ENCODE measurements around the gene DLG2.
"Not testable (repeated sequence)": the region's sequence is repeated elsewhere in the genome, so short reads cannot be mapped to it uniquely, and the experiment has no call there.

DLG2 gene

DNA sequence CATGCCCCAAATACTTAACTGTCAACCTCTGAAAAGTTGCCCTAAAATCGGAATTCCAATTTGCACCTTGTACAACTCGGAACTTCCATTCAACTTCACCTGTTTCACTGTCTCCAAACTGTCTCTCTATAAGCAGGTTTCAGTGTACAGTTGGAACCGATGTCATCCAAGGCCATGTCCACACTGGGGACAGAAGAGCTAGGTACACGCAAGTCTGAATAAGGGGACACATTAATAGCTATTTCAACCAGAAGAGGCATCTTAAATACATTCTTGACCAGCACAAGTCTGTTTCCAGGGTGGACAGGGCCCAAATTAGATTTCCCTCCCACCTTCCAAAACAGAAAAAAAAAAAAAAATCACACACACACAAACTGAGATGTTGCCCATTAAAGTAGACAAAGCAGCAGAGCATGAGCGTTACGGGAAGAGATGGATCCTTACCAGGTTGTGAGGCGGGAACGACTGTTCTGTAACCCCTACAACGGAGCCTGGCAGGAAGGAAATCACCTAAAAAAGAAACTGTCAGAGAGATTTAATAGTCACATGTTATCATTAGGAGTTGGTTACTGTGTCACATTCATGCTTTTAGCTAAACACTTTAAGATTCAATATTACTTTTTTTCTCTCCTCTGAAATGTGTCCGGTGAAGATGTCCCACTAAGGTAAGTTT is 36.1 kb upstream of the DLG2 start:
- Histone ChIP-seq H3K27ac (ENCODE audit: low read depth in 2 of 2, low read length in 2 of 2) (peak overlapping the region; percentile 97 to 98), H3K27me3 (ENCODE audit: control insufficient read depth in 2 of 2, insufficient read depth in 2 of 2, low read length in 2 of 2) (no peaks in the 10 kb centered on the region), H3K9me3 (ENCODE audit: control insufficient read depth in 2 of 2, low read length in 2 of 2) (no peaks in the 10 kb centered on the region), H3K9ac (ENCODE audit: low read depth in 1 of 2, low read length in 2 of 2) (peak overlapping the region; percentile 88 to 98), H3K4me1 (ENCODE audit: control insufficient read depth in 2 of 2, insufficient read depth in 2 of 2, low read length in 2 of 2) (peaks cover 14 to 27% of the 10 kb centered on the region in 2 donors), H3K36me3 (ENCODE audit: control insufficient read depth in 2 of 2, insufficient read depth in 2 of 2, low read length in 2 of 2) (peaks cover 9 to 17% of the 10 kb centered on the region in 2 donors), H3K4me3 (ENCODE audit: low read length in 2 of 2) (peak overlapping the region; percentile 96 to 100)

DNA sequence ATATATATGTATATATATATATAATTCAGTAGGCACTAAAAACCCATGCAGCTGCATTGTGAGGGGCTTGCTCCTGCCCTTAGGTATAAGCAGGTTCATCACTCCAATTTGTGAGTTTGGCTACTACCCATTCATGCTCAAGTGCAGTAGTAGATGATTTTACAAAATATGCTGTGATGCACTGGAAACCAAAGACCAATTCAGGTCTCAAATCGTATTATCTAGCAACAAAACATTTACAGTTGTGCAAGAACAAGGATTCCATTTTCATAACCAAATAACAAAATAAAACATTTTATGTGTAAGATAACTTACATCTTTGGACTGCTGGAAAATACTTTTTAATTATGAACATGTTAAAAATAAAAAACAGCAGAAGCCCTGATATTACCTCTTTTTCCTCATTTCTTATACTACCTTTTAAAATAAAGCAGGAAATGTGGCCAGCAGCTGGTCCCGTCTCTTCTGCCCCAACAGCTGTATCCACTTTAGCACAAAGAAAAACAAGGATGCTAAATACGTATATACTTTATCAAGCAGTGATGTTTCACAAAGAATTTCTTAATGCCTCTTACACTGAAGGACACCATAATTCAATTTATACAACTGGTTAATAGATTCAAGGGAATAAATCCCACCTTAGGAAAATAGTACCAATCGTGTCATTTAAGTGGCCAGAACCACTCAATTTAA is 35.0 kb upstream of the DLG2 start:
- Histone ChIP-seq H3K9me3 (ENCODE audit: control insufficient read depth in 2 of 2, low read length in 2 of 2) (no peaks in the 10 kb centered on the region), H3K27ac (ENCODE audit: low read depth in 2 of 2, low read length in 2 of 2) (no peak overlapping the region), H3K27me3 (ENCODE audit: control insufficient read depth in 2 of 2, insufficient read depth in 2 of 2, low read length in 2 of 2) (no peaks in the 10 kb centered on the region), H3K4me3 (ENCODE audit: low read length in 2 of 2) (peak overlapping the region in 1 of 2 donors; percentile 96), H3K9ac (ENCODE audit: low read depth in 1 of 2, low read length in 2 of 2) (peak overlapping the region in 1 of 2 donors; percentile 34), H3K36me3 (ENCODE audit: control insufficient read depth in 2 of 2, insufficient read depth in 2 of 2, low read length in 2 of 2) (peaks cover 12 to 25% of the 10 kb centered on the region in 2 donors), H3K4me1 (ENCODE audit: control insufficient read depth in 2 of 2, insufficient read depth in 2 of 2, low read length in 2 of 2) (peaks cover 14 to 27% of the 10 kb centered on the region in 2 donors)

DNA sequence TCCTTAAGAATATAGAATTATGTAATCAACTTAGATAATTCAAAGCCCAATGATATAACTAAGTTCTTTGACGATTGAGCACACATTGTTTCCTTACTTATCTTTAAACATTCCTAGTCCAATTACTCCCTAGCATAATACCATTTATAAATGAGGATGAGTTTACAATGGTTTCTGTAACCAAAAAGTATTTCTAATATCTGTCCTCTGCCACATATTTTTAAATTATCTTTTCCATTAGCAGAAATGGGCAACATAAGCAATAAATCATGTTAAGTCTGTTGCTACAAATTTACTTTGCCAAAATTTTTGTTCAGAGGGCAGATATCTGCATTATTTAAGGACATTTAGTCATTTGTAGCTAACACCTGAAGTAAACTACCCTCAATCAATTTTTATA is 31.0 kb upstream of the DLG2 start:
- Histone ChIP-seq H3K36me3 (ENCODE audit: control insufficient read depth in 2 of 2, insufficient read depth in 2 of 2, low read length in 2 of 2) (peaks cover 23 to 46% of the 10 kb centered on the region in 2 donors), H3K4me1 (ENCODE audit: control insufficient read depth in 2 of 2, insufficient read depth in 2 of 2, low read length in 2 of 2) (peaks cover 10 to 16% of the 10 kb centered on the region in 2 donors), H3K27me3 (ENCODE audit: control insufficient read depth in 2 of 2, insufficient read depth in 2 of 2, low read length in 2 of 2) (no peaks in the 10 kb centered on the region), H3K9me3 (ENCODE audit: control insufficient read depth in 2 of 2, low read length in 2 of 2) (no peaks in the 10 kb centered on the region), H3K27ac (ENCODE audit: low read depth in 2 of 2, low read length in 2 of 2) (no peak overlapping the region), H3K4me3 (ENCODE audit: low read length in 2 of 2) (no peak overlapping the region), H3K9ac (ENCODE audit: low read depth in 1 of 2, low read length in 2 of 2) (no peak overlapping the region)

DNA sequence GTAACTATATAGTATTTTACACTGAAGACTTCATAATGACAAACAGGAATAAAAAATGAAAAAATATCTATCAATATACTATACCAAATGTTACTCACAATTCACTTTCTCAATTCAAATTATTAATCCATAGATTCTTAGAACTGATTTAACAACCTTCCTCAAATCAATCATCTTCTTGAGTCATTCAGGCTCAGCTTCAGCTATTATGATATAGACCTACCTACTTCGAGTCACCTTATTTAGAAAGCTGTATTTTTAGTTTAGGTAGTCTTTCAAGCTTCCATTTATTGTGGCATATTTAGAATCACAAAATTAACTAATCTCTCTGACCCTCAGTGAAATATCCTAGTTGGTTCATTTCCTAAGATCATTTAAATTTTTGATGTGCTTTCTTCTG is 29.6 kb upstream of the DLG2 start:
- Histone ChIP-seq H3K9me3 (ENCODE audit: control insufficient read depth in 2 of 2, low read length in 2 of 2) (no peaks in the 10 kb centered on the region), H3K4me1 (ENCODE audit: control insufficient read depth in 2 of 2, insufficient read depth in 2 of 2, low read length in 2 of 2) (peaks cover 4 to 5% of the 10 kb centered on the region in 2 donors), H3K9ac (ENCODE audit: low read depth in 1 of 2, low read length in 2 of 2) (no peak overlapping the region), H3K27me3 (ENCODE audit: control insufficient read depth in 2 of 2, insufficient read depth in 2 of 2, low read length in 2 of 2) (no peaks in the 10 kb centered on the region), H3K36me3 (ENCODE audit: control insufficient read depth in 2 of 2, insufficient read depth in 2 of 2, low read length in 2 of 2) (peaks cover 23 to 46% of the 10 kb centered on the region in 2 donors), H3K27ac (ENCODE audit: low read depth in 2 of 2, low read length in 2 of 2) (no peak overlapping the region), H3K4me3 (ENCODE audit: low read length in 2 of 2) (no peak overlapping the region)

DNA sequence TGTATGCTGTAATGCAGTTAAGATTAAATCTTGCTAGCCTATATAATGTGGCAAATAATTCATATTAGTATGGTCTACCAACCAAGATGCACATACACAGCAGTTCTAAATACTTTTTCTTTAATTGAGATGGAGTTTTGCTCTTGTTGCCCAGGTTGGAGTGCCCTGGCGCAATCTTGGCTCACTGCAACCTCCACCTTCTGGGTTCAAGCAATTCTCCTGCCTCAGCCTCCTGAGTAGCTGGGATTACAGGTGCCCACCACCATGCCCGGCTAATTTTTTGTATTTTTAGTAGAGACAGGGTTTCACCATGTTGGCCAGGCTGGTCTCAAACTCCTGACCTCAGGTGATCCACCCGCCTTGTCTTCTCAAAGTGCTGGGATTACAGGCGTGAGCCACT is 27.2 kb upstream of the DLG2 start:
- not testable (repeated sequence) for H3K4me1 ChIP-seq (ENCODE audit: control insufficient read depth in 2 of 2, insufficient read depth in 2 of 2, low read length in 2 of 2); H3K9me3 ChIP-seq (ENCODE audit: control insufficient read depth in 2 of 2, low read length in 2 of 2); H3K4me3 ChIP-seq (ENCODE audit: low read length in 2 of 2); H3K27ac ChIP-seq (ENCODE audit: low read depth in 2 of 2, low read length in 2 of 2); H3K9ac ChIP-seq (ENCODE audit: low read depth in 1 of 2, low read length in 2 of 2); H3K27me3 ChIP-seq (ENCODE audit: control insufficient read depth in 2 of 2, insufficient read depth in 2 of 2, low read length in 2 of 2)
- peaks cover 14 to 36% of the 10 kb centered on the region in 2 donors for H3K36me3 ChIP-seq (ENCODE audit: control insufficient read depth in 2 of 2, insufficient read depth in 2 of 2, low read length in 2 of 2)

DNA sequence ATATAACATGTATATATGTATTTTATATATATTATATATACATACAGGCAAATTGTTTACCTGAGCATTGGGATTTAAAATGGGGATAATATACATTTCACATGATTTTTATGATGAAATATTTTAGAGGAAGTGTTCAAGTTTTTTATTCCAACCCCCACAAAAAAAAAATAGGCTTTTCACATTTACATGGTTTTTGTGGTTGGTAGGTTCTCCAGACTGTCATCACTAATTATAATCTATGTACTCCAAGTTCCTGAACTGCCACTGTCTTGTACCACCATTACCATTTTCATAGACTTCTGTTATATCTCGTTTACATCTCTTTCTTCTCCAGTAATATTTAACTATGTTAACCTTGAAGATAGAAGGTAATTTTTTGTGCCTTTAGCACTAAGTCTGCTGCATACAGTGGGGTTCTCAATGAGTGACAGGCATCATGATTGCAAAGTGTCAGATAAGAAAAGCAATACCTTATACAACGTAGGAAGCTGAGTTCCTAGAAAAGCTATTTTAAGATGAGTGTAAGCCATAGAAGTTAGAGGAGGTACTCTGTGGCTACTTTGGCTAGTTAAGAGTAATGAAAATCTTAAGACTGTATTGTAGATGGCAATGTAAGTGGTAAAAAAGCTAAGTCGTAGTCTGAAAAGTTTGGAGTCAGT is 25.8 kb upstream of the DLG2 start:
- H3K4me3 ChIP-seq (ENCODE audit: low read length in 2 of 2), result no peak overlapping the region
- H3K36me3 ChIP-seq (ENCODE audit: control insufficient read depth in 2 of 2, insufficient read depth in 2 of 2, low read length in 2 of 2), result peaks cover 14 to 26% of the 10 kb centered on the region in 2 donors
- no peaks in the 10 kb centered on the region for H3K9me3 ChIP-seq (ENCODE audit: control insufficient read depth in 2 of 2, low read length in 2 of 2)
- H3K9ac ChIP-seq (ENCODE audit: low read depth in 1 of 2, low read length in 2 of 2), result no peak overlapping the region
- no peak overlapping the region for H3K27ac ChIP-seq (ENCODE audit: low read depth in 2 of 2, low read length in 2 of 2)
- peaks cover 3 to 8% of the 10 kb centered on the region in 2 donors for H3K4me1 ChIP-seq (ENCODE audit: control insufficient read depth in 2 of 2, insufficient read depth in 2 of 2, low read length in 2 of 2)
- no peaks in the 10 kb centered on the region for H3K27me3 ChIP-seq (ENCODE audit: control insufficient read depth in 2 of 2, insufficient read depth in 2 of 2, low read length in 2 of 2)

DNA sequence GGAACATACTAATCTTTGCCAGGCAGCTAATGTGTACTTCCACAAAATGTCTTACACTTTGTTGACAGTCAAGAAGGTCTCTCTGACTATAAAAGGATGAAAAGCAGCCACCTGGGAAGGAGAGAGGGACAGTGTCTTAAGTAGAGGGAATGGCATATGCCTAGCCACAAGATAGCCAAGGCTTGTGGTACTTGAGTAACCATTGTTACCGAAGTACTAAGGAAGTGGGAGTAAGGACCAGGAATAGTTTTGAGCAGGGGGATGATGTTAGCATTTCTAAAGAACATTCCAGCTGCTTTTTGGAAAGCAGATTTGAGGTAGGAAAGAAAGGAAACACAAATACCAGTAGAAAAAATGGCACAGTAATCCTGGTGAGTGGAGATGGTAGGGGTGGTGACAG is 24.0 kb upstream of the DLG2 start:
- Histone ChIP-seq H3K4me1 (ENCODE audit: control insufficient read depth in 2 of 2, insufficient read depth in 2 of 2, low read length in 2 of 2) (peaks cover 5 to 15% of the 10 kb centered on the region in 2 donors), H3K4me3 (ENCODE audit: low read length in 2 of 2) (no peak overlapping the region), H3K9ac (ENCODE audit: low read depth in 1 of 2, low read length in 2 of 2) (no peak overlapping the region), H3K27ac (ENCODE audit: low read depth in 2 of 2, low read length in 2 of 2) (no peak overlapping the region), H3K9me3 (ENCODE audit: control insufficient read depth in 2 of 2, low read length in 2 of 2) (no peaks in the 10 kb centered on the region), H3K27me3 (ENCODE audit: control insufficient read depth in 2 of 2, insufficient read depth in 2 of 2, low read length in 2 of 2) (no peaks in the 10 kb centered on the region), H3K36me3 (ENCODE audit: control insufficient read depth in 2 of 2, insufficient read depth in 2 of 2, low read length in 2 of 2) (peaks cover 4 to 10% of the 10 kb centered on the region in 2 donors)

DNA sequence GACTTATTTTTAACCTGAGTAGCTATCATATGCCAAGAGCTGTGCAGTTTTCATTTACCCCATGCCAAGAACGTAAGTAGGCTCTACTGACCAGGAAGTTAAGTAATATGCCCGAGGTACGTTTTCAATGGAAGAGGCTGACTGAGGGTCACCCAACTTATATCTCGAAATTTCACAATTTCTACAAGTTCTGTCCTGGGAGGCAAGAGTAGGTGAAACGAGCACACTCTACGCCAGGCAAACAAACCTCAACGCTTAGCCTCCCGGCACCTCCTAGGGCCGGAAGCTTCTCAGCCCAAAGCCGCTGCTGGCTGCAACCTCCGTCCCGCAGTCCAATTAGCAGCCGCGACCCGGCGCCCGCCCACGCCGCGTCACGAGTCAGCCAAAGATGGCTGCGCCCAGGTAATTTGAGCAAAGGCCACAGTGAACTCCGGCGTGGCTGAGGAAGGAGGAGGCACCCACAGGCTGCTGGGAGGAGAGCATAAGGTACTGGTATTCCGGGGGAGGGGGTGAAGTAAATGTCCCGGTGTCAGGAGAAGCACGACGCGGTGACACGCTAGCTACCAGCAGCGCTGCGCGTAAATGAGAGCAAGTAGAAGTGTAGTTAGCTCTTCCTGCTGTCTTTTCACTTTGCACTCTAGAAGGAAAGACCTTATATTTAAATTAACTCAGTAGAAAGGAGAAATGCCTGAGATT is 20.6 kb upstream of the DLG2 start, which contains the start of gene TMEM126A:
TSS of gene TMEM126A (plus strand) at position 364 of the 696 bp plus-strand sequence. CDS start 2,289 bp downstream, outside the sequence.
- Histone ChIP-seq H3K9ac (ENCODE audit: low read depth in 1 of 2, low read length in 2 of 2) (peak within 1 kb of the TSS; percentile 66 to 79), H3K27me3 (ENCODE audit: control insufficient read depth in 2 of 2, insufficient read depth in 2 of 2, low read length in 2 of 2) (no peaks in the 10 kb centered on the region), H3K4me1 (ENCODE audit: control insufficient read depth in 2 of 2, insufficient read depth in 2 of 2, low read length in 2 of 2) (peaks cover 5 to 15% of the 10 kb centered on the region in 2 donors), H3K9me3 (ENCODE audit: control insufficient read depth in 2 of 2, low read length in 2 of 2) (no peaks in the 10 kb centered on the region), H3K27ac (ENCODE audit: low read depth in 2 of 2, low read length in 2 of 2) (peak within 1 kb of the TSS; percentile 72 to 82), H3K36me3 (ENCODE audit: control insufficient read depth in 2 of 2, insufficient read depth in 2 of 2, low read length in 2 of 2) (no peaks in the 10 kb centered on the region), H3K4me3 (ENCODE audit: low read length in 2 of 2) (peak within 1 kb of the TSS; percentile 89 to 94)

DNA sequence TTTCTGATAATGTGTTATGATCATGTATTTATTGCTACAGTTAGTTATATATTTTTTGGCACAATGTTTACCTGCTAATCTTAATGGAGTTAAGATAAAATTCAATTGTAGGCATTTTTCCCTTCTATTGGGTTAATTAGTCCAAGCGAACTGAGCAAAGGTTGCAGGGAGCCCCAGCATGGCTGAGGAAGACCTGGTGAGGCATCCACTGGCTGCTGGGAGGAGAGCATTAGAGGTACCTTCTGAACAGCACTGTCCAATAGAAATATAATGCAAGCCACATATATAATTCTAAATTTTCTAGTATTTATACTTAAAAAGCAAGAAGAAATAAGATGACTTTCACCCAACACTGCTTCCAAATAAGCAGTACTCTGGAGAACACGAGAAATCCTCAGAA is 19.9 kb upstream of the DLG2 start:
- Histone ChIP-seq H3K4me1 (ENCODE audit: control insufficient read depth in 2 of 2, insufficient read depth in 2 of 2, low read length in 2 of 2) (peaks cover 5 to 15% of the 10 kb centered on the region in 2 donors), H3K9ac (ENCODE audit: low read depth in 1 of 2, low read length in 2 of 2) (peak overlapping the region; percentile 66 to 79), H3K27ac (ENCODE audit: low read depth in 2 of 2, low read length in 2 of 2) (peak overlapping the region; percentile 72 to 82), H3K27me3 (ENCODE audit: control insufficient read depth in 2 of 2, insufficient read depth in 2 of 2, low read length in 2 of 2) (no peaks in the 10 kb centered on the region), H3K36me3 (ENCODE audit: control insufficient read depth in 2 of 2, insufficient read depth in 2 of 2, low read length in 2 of 2) (no peaks in the 10 kb centered on the region), H3K9me3 (ENCODE audit: control insufficient read depth in 2 of 2, low read length in 2 of 2) (no peaks in the 10 kb centered on the region), H3K4me3 (ENCODE audit: low read length in 2 of 2) (peak overlapping the region; percentile 89 to 94)

All from mucosa of rectum (tissue), 2 donors.